Activated CD4-positive, CD25-positive, alpha-beta regulatory T cell treated with anti-CD3 and anti-CD28 coated beads, Interleukin-2, amount 50 U/mL, for 24 hours (primary cell): ENCODE results near the gene OTUB2.

ENCODE experiments used
- ATAC-seq, 2 donors: fragments of 150-1000 bp; cut with Tn5 transposase; one replicate each; pipeline ENCODE4 v1.10.0; 2021; ENCODE audit warnings: mild to moderate bottlenecking in 1 of 2, moderate library complexity in 1 of 2

The OTUB2 gene

GRCh38 chr14:94041551-94042346 lies 15.6 kb downstream of the OTUB2 start:
- no peak for ATAC-seq

DNA sequence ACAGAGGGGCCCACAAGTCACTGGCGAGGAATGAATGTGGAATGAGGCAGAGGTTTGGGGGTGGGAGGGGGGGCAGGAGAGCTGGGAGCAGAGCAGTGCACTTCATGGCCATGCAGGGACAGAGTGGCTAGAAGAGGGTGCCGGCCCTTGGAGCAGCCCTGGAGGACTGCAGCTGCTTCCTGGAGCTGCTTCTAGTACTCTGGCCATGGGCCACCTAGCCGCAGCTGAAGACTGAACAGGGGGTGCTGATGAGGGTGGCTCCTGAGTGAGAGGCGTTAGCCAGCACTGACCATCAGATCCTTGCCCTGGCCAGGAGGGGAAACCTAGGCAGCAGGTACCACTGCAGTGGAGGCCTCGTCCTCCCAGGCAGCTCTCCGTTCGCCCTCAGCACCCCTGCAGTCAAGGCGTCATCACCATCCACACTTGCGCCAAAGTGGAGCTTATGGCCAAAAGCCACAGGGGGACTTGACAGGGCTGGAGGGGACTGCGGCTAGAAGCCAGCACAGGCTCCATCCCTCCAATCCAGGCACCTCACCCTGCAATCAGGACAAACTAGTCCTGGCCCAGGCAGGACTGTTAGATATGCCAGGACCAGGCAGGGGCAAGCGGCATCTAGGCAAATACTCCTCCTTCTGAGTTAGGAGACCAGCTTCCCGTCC lies 16.4 kb downstream of the OTUB2 start:
- no peak for ATAC-seq

DNA sequence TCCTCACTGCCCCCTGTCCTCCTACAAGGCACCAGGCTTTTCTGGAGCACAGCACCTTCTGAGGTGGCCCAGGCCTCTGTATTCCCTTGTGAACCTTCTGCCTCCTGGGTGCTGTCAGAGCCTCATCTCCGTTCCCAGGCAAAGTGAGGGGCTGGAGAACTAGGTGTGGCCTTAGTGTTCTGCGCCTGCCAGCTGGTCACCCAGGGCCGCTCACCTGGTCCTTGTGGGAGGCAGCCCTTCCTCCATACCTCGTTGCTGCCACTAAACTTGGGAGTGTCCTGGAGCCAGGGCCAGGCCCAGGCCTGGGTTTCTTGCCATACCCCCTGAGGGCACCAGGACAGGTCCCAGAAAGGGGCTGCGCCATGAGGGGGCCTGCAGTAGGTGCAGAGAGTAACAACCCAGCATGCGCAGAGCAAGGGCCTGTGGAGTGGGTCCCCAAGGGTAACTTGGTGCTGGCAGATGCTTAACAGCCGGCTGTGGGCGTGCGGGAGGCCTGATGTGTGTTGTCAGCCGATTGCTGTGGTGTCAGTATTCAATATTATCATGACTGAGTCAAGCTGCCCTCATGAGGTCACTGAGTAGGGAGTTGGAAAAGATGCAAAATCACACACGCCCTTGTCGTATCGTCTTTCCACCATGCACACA lies 17.1 kb downstream of the OTUB2 start:
- ATAC-seq: peak in 1 of 2 donors; percentile 15

GRCh38 chr14:94043756-94044475 lies 17.8 kb downstream of the OTUB2 start:
- no peak for ATAC-seq

DNA sequence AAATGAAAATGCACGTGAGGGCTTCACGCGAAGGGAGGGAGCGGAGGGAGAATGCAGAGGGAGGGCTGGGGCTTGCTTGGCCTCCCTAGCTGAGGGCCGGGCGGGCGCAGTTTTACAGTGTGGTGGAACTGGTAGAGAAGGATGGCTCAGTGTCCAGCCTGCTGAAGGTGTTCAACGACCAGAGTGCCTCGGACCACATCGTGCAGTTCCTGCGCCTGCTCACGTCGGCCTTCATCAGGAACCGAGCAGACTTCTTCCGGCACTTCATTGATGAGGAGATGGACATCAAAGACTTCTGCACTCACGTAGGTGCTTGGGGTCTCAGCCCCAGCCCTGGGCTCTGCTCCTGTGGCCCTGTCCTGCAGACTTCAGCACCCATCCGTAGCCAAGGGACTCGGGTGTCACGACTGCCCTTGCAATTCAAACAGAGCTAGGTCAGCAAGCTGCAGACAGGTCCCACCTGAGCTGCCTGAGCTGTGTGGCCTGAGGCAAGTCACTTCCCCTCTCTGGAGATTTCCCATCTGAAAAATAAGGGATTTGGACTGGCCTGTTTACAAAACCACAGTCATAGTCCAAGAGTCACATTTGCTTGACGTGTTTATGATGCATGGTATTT lies 18.4 kb downstream of the OTUB2 start:
- ATAC-seq: no peak

- ATAC-seq: no peak
Observed at GRCh38 chr14:94045101-94045500, 19.0 kb downstream of the OTUB2 start.

- no peak for ATAC-seq
Observed at GRCh38 chr14:94045563-94046345, 19.6 kb downstream of the OTUB2 start.

GRCh38 chr14:94046696-94047250 lies 20.6 kb downstream of the OTUB2 start:
- ATAC-seq: no peak

DNA sequence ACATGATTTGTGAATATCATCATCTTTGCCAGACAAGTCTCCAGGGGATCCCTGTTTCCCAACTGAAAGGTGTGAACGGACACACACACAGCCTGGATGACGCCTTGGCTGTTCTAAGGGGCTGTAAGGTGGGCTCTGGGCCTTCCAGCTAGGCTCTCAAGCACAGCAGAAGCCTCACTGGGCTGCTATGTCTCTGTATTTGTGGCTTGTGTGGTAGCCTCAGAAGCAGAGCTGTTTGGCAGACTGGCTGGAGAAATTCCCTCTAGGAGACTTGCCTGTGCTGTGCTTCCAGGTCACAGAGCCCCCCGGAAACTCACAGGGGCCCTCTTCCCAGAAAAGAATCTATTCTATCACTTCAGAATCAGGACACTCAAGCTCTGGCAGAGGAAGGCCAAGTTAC lies 21.4 kb downstream of the OTUB2 start:
- no peak for ATAC-seq

GRCh38 chr14:94048691-94049624 lies 22.8 kb downstream of the OTUB2 start:
- ATAC-seq: no peak

DNA sequence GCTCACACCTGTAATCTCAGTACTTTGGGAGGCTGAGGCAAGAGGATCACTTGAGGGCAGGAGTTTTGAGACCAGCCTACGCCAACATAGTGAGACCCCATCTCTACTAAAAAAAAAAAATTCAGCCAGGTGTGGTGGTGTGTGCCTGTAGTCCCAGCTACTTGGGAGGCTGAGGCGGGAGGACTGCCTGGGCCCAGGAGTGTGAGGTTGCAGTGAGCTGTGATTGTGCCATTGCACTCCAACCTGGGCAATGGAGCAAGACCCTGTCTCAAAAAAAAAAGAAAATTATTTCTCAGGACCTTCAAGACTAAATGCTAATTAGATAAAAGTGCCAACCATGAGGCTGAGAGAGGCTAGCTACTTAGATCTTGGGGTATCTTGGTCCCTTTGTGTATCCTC lies 23.5 kb downstream of the OTUB2 start:
- ATAC-seq: no peak

GRCh38 chr14:94050231-94050880 lies 24.2 kb downstream of the OTUB2 start:
- ATAC-seq: no peak

GRCh38 chr14:94051115-94051514 lies 25.0 kb downstream of the OTUB2 start:
- ATAC-seq: no peak

GRCh38 chr14:94051779-94052178 lies 25.6 kb downstream of the OTUB2 start:
- no peak for ATAC-seq

DNA sequence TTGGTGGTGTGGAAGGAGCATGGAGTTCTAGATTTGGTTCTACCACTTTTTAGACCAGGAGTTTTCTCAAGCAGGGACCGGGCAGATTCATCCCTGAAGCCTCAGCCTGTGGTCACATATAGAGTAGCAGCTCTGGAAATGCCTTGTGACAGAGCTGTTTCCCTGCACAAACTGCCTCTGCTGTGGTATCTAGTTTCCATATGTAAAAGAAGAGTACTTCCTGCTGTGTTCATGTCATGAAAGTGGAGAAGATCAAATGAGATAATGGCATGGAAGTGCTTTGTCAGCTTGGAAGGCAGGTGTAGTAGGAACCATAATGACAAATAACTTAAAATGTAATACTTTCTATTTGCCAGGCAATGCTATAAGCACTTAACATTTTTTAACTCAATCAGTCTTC lies 26.1 kb downstream of the OTUB2 start:
- no peak for ATAC-seq

DNA sequence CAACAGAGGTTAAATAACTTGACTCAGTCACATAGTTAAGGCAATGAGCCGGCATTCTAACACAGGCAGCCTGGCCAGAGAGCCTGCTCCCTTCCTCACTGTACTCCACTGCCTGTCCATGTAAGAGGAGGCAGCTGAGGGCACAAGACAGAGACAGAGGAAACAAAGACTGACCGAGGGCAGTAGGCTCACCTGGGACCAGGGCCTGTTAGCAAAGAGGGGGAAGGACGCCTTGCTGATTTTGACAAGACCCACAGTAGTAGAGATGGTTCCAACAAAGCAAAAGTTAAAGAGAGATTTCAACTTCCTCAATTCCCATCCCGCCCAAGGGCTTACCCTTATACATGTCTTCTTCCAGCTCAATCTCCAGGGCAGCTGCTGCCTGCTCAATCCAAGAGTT lies 26.5 kb downstream of the OTUB2 start:
- no peak for ATAC-seq

GRCh38 chr14:94054401-94054800 lies 28.3 kb downstream of the OTUB2 start:
- no peak for ATAC-seq

GRCh38 chr14:94054936-94055335 lies 28.8 kb downstream of the OTUB2 start:
- no peak for ATAC-seq

- peak; percentile 73 to 83 for ATAC-seq
Observed at GRCh38 chr14:94056579-94057308, 30.6 kb downstream of the OTUB2 start.
